Thyroid gland (tissue), 4 donors: Measurements from ENCODE around the gene SSC4D. TPM values are rescaled to one million over a fixed set of nuclear protein-coding genes. Genes with fewer than 3 reads are reported as not detected.
"Not testable (repeated sequence)": the region's sequence is repeated elsewhere in the genome, so short reads cannot be mapped to it uniquely, and the experiment has no call there.

Source experiments
- DNase-seq, 2 donors: peaks; one replicate each; pipeline ENCODE4 v3.0.0-alpha.2; 2019
- H3K27ac ChIP-seq, 3 donors: fragments of 200-600 bp; sonication (generic); 1 replicate in 2 of 3; 2 replicates in 1 of 3; pipeline ENCODE4 v1.5.1; 2016 to 2019; ENCODE audit warnings: mild to moderate bottlenecking in 1 of 3, moderate library complexity in 1 of 3
- H3K27me3 ChIP-seq: fragments of 200-600 bp; sonication (generic); one replicate; pipeline ENCODE4 v1.5.1; 2019
- H3K36me3 ChIP-seq, 2 donors: fragments of 200-600 bp; sonication (generic); one replicate each; pipeline ENCODE4 v1.5.1; 2016 to 2019
- H3K4me1 ChIP-seq, 2 donors: fragments of 200-600 bp; sonication (generic); one replicate each; pipeline ENCODE4 v1.5.1; 2017 to 2019
- H3K4me3 ChIP-seq, 3 donors: fragments of 200-600 bp; sonication (generic); replicated peaks in 1 of 3; 1 replicate in 2 of 3; 2 replicates in 1 of 3; pipeline ENCODE4 v1.5.1; 2016; ENCODE audit warnings: mild to moderate bottlenecking in 1 of 3
- H3K9me3 ChIP-seq: fragments of 200-600 bp; sonication (generic); one replicate; pipeline ENCODE4 v1.5.1; 2017
- POLR2A ChIP-seq, 2 donors: fragments of 450-650 bp; IDR thresholded peaks; one replicate each; pipeline ENCODE4 v1.6.1; 2017; ENCODE audit warnings: antibody characterized with exemption in 2 of 2, mild to moderate bottlenecking in 2 of 2, moderate library complexity in 1 of 2
- WGBS, 2 donors: methylation state at CpG; one replicate each; pipeline ENCODE4 v1.1.5; 2017; 5-methylcytosine and 5-hydroxymethylcytosine counted together
- intact Hi-C: fragments of 100-400 bp; cut with DNase I; formaldehyde crosslinking; loops from one replicate; pipeline ENCODE4 v1.15.1; 2023
- total RNA-seq, 4 donors: library from RNA; depleted of rRNA; stranded (reverse); fragments of >200 nt; gene quantifications; one replicate each; pipeline ENCODE4 v1.2.3, GENCODE V29; 2016
- TF ChIP-seq, protein P1 (sequence below), 6 experiments: fragments of 200-600 bp in 3 of 6; fragments of 450-650 bp in 3 of 6; sonication (generic) in 3 of 6; IDR thresholded peaks; one replicate each; pipeline ENCODE4 v1.5.1; 2016 to 2019; ENCODE audit warnings: antibody characterized with exemption in 6 of 6, mild to moderate bottlenecking in 2 of 6, inconsistent platforms in 1 of 6, moderate library complexity in 1 of 6

SSC4D gene
- total RNA-seq, 4 donors from 2014 or later = 3.6 to 14.0 (median 13.4) TPM

- DNase-seq = peak; percentile 76 to 89
- H3K4me1 ChIP-seq, H3K4me3 ChIP-seq, intact Hi-C loops, H3K9me3 ChIP-seq, H3K36me3 ChIP-seq, H3K27me3 ChIP-seq, H3K27ac ChIP-seq: not testable (repeated sequence)
- TF ChIP-seq, protein P1, sequence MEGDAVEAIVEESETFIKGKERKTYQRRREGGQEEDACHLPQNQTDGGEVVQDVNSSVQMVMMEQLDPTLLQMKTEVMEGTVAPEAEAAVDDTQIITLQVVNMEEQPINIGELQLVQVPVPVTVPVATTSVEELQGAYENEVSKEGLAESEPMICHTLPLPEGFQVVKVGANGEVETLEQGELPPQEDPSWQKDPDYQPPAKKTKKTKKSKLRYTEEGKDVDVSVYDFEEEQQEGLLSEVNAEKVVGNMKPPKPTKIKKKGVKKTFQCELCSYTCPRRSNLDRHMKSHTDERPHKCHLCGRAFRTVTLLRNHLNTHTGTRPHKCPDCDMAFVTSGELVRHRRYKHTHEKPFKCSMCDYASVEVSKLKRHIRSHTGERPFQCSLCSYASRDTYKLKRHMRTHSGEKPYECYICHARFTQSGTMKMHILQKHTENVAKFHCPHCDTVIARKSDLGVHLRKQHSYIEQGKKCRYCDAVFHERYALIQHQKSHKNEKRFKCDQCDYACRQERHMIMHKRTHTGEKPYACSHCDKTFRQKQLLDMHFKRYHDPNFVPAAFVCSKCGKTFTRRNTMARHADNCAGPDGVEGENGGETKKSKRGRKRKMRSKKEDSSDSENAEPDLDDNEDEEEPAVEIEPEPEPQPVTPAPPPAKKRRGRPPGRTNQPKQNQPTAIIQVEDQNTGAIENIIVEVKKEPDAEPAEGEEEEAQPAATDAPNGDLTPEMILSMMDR (IDR thresholded peaks at IDR 0.05) = peak; percentile 18 to 70 (median 54)
- 0 to 21% methylated on average over 1 to 2 of the region's 2 CpGs for WGBS, 2 donors
Observed at GRCh38 chr7:76437873-76438272, 28.4 kb upstream of the SSC4D start.

DNA sequence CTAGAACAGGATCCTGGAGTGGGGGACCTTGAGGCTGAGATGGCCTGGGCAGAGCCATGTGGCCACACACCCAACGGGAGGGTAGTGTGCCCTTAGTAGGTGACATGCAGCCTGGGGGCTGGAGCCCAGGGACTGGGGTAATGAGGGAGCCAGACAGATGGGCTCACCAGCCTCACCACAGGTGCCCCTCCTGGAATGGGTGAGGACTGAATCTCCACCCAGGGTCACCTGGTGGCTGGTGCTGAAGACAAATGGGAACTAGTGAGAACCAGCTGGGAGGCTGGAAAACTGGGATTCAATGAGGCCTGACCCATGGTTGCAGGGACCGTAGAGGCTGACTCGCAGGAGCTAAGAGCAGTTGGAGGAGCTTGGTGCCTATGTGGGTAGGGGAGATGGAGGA lies 21.3 kb upstream of the SSC4D start:
- Histone ChIP-seq H3K4me1 (no peaks in the 10 kb centered on the region), H3K9me3 (no peaks in the 10 kb centered on the region), H3K36me3 (no peaks in the 10 kb centered on the region), H3K4me3 (no peak overlapping the region), H3K27me3 (no peaks in the 10 kb centered on the region), H3K27ac (no peak overlapping the region)
- intact Hi-C loops = no loop called here
- 93 to 100% methylated on average over 3 of the region's 3 CpGs for WGBS, 2 donors
- TF ChIP-seq, protein P1 (IDR thresholded peaks at IDR 0.05) = no peak
- no peak for TF ChIP-seq POLR2A (IDR thresholded peaks at IDR 0.05)
- DNase-seq = no peak

GRCh38 chr7:76430211-76430610 lies 20.7 kb upstream of the SSC4D start:
- no peak for DNase-seq
- Histone ChIP-seq H3K27me3 (no peaks in the 10 kb centered on the region), H3K4me1 (no peaks in the 10 kb centered on the region), H3K4me3 (no peak overlapping the region), H3K9me3 (no peaks in the 10 kb centered on the region), H3K36me3 (no peaks in the 10 kb centered on the region), H3K27ac (no peak overlapping the region)
- TF ChIP-seq, protein P1 (IDR thresholded peaks at IDR 0.05) = no peak
- TF ChIP-seq POLR2A (IDR thresholded peaks at IDR 0.05) = no peak
- 89 to 92% methylated on average over 9 of the region's 9 CpGs for WGBS, 2 donors
- intact Hi-C loops = no loop called here

DNA sequence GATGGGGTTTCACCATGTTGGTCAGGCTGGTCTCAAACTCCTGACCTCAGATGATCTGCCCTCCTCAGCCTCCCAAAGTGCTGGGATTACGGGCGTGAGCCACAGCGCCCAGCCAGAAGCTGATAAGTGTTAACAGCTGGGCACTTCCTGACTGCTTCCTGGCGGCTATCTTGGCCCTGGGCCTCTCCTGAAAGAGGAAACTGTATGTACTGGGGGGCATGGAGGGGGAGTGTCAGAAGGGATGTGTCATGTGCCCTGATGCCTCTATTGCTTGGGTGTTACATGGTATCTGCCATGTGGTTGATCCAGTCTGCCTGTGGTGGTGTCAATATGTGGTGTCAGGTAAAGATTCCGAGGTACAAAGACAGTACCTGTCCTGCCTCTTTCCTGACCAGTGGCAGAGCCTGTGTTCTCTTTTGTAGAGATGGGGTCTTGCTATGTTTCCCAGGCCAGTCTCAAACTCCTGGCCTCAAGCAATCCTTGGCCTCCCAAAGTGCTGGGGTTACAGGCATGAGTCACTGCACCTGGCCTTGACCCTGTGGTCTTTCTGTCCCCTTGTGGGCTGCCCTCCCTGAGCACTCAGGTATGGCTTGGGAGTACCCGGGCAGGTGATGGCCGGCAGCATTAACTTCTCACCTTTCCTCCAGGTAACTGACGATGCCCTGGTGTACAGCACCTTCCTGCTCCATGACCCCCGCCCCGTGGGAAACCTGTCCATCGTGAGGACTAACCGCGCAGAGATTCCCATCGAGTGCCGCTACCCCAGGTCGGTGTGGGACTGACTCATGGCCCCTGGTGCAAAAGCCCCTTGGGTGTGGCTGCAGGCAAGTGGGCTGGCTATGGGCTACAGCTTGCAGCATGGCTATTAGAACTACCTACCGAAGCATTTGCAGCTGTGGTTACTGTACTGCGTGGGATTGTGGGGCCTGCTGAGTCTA lies 19.6 kb upstream of the SSC4D start:
- TF ChIP-seq, protein P1 (IDR thresholded peaks at IDR 0.05) = no peak
- no peak for TF ChIP-seq POLR2A (IDR thresholded peaks at IDR 0.05)
- Histone ChIP-seq H3K27me3 (no peaks in the 10 kb centered on the region), H3K27ac (no peak overlapping the region), H3K4me1 (no peaks in the 10 kb centered on the region), H3K36me3 (no peaks in the 10 kb centered on the region), H3K9me3 (no peaks in the 10 kb centered on the region), H3K4me3 (no peak overlapping the region)
- no peak for DNase-seq
- WGBS, 2 donors = 88 to 91% methylated on average over 18 of the region's 18 CpGs
- intact Hi-C loops = no loop called here

GRCh38 chr7:76428149-76428823 lies 18.8 kb upstream of the SSC4D start:
- Histone ChIP-seq H3K4me1 (peaks cover 4 to 8% of the 10 kb centered on the region in 2 donors), H3K27me3 (no peaks in the 10 kb centered on the region), H3K4me3 (no peak overlapping the region), H3K9me3 (no peaks in the 10 kb centered on the region), H3K36me3 (no peaks in the 10 kb centered on the region), H3K27ac (no peak overlapping the region)
- no peak for DNase-seq
- 80 to 89% methylated on average over 13 of the region's 13 CpGs for WGBS, 2 donors
- intact Hi-C loops = no loop called here
- no peak for TF ChIP-seq POLR2A (IDR thresholded peaks at IDR 0.05)
- TF ChIP-seq, protein P1 (IDR thresholded peaks at IDR 0.05) = no peak
